Retinal pigment epithelial cell (primary cell): ENCODE results near the gene KLHL21.

Source experiments
- DNase-seq: peaks from one replicate; pipeline ENCODE4 v3.0.0-alpha.2; 2010; ENCODE audit warnings: low read depth
- H3K4me3 ChIP-seq: 2 replicates; pipeline ENCODE4 v1.5.1; 2011; ENCODE audit warnings: mild to moderate bottlenecking, low read length, control low read depth, moderate library complexity
- TF ChIP-seq, protein P1 (sequence below): conservative IDR thresholded peaks from 2 replicates; pipeline ENCODE4 v1.5.1; 2011; ENCODE audit warnings: low read depth, low read length, control low read depth, inconsistent platforms

The KLHL21 gene

DNA sequence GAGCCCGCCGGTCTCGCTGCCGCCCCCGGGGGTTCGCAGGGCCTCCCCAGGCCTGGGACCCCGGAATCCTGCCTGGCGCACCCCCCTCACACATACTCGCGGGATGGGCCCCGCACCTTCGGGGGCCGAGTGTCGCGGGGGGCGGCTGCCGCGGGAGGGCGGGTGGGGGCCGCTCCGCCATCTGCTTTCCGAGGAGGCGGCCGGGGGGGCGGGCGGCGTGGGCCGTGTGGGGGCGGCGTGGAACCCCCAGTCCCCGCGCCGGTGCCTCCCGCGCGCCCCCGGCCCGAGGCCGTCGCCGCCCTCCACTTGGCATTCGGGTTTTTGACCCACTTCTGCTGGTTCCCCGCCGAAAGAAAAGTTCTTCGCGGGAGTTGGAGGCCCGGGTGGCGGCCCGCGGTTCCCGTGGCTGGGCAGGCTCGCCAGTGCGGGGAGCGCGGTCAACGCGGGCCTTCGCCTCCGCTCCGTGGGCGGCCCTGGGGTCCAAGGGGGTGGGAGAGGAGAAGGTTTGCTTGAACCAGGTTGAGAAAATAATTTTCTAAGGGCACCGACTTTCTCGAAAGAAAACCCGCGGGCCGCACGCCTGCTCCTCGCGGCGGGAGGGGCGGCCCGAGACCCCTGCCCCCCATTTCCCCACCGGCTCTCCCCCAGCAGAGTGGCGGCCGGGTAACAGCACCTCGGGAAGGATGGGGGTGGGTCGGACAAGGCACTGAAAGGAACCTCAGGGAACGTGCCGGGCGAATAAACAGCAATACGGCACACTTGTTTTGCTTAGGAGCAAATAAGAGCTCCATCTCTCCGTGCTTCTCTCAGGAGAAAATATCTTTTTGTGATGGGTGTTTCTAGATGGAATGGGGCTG is 12.5 kb upstream of the KLHL21 start:
- no peak for DNase-seq
- peak overlapping the region; percentile 62 for H3K4me3 ChIP-seq
- TF ChIP-seq, protein P1, sequence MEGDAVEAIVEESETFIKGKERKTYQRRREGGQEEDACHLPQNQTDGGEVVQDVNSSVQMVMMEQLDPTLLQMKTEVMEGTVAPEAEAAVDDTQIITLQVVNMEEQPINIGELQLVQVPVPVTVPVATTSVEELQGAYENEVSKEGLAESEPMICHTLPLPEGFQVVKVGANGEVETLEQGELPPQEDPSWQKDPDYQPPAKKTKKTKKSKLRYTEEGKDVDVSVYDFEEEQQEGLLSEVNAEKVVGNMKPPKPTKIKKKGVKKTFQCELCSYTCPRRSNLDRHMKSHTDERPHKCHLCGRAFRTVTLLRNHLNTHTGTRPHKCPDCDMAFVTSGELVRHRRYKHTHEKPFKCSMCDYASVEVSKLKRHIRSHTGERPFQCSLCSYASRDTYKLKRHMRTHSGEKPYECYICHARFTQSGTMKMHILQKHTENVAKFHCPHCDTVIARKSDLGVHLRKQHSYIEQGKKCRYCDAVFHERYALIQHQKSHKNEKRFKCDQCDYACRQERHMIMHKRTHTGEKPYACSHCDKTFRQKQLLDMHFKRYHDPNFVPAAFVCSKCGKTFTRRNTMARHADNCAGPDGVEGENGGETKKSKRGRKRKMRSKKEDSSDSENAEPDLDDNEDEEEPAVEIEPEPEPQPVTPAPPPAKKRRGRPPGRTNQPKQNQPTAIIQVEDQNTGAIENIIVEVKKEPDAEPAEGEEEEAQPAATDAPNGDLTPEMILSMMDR = no peak

DNA sequence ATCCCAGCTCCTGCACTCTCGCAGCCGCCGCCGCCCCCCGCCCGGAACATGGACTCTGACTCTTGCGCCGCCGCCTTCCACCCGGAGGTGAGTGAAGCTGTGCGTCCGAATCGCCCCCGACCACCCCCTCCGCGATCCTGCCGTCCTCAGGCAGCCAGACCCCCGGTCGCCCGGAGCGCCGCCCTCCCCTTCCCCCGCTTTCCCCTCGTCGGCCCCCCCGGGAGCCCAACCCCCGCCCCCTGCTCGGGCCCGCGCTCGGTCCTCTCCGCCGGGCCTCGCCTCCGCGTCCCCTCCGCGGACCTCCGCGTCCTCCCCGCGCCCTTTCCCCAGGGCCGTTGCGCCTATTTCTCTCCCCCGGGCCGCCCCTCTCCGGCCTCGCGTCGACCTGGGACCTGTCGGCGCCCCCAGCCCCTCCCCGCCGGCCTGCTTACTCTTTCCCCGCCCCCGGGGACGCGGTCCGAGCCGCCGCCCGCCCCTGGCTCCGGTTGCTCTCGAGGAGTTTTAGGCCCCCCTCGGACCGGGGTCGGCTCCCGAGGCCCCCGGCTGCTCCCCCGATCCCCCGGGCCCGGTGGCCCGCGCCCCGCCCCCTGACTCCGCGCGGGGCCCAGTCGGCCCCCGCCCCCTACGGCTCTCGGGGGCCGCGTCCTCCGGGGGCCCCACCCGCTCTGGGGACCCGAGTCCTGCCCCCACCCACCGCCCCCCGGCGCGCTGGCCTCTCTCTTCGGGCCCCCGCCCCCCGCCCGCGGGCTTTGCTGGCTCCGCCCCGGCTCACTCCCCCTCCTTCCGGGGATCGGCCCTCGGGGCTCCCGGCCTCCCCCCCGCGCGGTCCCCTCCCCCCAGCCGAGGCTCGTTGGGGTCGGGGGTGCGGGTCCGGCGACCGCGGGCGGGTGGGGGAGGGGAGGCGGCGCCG is 11.6 kb upstream of the KLHL21 start:
- no peak for DNase-seq
- peak overlapping the region; percentile 62 for H3K4me3 ChIP-seq
- TF ChIP-seq, protein P1 = no peak

DNA sequence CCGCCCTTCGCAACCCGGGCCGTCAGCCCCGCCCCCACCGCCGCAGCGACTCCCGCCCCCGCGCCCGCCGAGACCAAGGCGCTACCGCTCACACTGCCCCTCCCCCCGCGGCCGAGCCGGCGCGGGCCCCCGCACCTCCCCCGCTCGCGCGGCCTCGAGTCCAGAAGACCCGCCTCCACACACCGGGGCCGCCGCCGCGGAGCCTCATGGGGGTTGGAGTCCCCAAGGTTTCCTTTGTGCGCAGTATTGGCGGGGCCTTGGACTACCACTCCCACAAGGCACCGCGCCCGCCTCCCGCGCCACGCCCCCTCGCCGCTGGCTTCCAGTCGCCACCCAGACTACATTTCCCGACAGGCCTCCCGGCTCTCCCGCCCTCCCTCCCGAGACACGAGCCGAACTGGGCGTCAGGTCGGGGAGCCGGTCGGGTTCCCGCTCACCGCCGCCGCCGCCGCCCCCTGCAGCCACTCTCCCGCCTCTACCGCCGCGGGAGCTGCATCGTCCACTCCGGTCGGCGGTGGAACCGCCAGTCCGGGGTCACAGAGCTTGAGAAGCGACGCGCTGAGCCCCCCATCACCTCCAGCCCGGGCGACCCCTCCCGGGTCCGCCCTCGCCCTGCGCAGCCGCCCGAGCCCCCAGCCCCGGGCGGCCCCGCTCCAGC is 10.8 kb upstream of the KLHL21 start, which contains the start of gene PHF13:
TSS of gene PHF13 (plus strand) at position 371 of the 658 bp plus-strand sequence. CDS start 336 bp downstream, outside the sequence.
- TF ChIP-seq, protein P1 = no peak
- DNase-seq = peak; percentile 94
- H3K4me3 ChIP-seq = peak within 1 kb of the TSS; percentile 74

DNA sequence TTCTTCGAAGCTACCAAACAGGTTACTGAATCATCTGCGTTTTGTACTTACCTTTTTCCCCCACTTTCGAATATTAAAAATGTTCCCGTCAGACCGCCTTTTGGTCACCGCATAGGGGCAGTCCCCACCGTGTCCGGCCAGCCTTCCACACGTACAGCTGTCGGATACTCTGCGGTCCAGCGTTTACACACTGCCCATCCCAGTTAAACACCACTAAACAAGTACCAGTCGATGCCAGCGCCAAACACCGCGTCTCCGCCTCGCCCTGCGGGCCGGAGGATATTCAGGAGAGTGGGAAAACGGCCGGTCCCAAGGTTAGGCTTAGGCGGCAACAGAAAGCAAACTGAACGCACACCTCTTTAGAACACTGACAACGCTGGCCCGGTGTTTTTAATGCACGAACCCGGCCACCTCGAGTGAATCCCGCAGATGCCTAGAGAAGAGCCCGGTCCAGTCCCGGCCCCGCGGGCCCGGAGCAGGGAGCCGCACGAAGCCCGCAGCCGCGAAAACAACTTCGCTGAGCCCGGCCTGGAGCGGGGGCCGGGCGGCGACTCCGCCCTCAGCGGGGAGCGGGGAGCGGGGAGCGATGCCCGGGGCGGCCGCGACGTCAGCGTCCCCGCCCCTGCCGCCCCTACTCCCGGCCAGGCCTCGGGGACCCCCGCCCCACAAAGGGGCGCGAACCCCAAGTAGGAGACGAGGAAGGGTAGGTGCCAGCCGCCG is 10.1 kb upstream of the KLHL21 start:
- no peak for DNase-seq
- H3K4me3 ChIP-seq = peak overlapping the region; percentile 74
- TF ChIP-seq, protein P1 = no peak

DNA sequence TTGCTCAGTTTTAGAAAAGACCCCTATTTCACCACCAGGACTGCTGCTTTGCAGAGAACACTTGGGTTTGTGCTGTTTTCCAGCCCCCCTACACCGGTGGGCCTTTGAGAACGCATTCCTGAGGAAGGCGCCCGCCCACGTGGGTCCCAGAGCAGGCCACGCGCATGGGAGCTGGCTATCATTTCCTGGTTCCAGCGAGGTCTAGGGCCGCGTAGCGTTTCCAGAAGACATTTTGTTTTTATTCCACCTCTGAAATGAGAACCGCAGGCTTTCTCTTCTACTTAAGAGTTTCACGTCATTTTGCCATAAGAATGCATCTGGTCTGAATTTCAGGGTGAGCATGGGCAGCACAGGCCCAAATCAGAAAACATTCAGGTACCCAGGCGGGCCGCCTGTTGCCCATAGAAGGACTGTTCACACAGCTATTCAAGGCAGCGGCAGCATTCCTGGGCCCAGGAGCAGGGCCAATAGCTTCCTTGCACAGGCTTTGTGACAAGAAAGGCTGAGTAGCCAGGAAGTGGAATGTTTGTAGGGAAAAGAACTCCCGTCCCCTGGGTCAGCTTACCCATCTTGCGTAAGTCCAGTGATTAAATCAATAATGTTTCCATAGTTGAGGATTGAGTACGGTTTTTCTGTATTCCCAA is 1.4 kb upstream of the KLHL21 start:
- peak; percentile 81 for DNase-seq
- peak overlapping the region; percentile 46 for H3K4me3 ChIP-seq
- TF ChIP-seq, protein P1 = no peak
